Astrocyte (in vitro differentiated cells and primary cell): ENCODE results near the gene SMIM35.

Experiments
- EZH2 ChIP-seq: IDR thresholded peaks from 2 replicates; pipeline ENCODE4 v1.6.1; 2012; ENCODE audit warnings: mild to moderate bottlenecking, low read length, inconsistent platforms; ENCODE audit not compliant: insufficient read depth
- TF ChIP-seq, protein P1 (sequence below): IDR thresholded peaks from 2 replicates; pipeline ENCODE4 v1.5.1; 2011; ENCODE audit warnings: low read depth, mild to moderate bottlenecking, inconsistent platforms, low read length, moderate library complexity; ENCODE audit not compliant: insufficient read depth

DNA sequence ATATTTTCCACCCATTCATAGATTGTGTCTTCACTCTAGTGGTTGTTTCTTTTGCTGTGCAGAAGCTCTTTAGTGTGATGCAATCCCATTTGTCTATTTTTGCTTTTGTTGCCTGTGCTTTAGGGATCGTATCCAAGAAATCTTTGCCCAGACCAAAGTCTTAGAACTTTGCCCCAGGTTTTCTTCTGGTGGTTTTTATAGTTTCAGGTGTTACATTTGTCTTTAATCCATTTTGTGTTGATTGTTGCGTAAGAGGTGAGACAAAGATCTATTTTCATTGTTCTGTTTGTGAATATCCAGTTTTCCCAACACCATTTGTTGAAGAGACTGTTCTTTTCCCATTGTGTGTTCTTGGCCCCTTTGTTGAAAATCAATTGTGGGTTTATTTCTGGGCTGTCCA is 94.1 kb downstream of the SMIM35 start:
- TF ChIP-seq, protein P1, sequence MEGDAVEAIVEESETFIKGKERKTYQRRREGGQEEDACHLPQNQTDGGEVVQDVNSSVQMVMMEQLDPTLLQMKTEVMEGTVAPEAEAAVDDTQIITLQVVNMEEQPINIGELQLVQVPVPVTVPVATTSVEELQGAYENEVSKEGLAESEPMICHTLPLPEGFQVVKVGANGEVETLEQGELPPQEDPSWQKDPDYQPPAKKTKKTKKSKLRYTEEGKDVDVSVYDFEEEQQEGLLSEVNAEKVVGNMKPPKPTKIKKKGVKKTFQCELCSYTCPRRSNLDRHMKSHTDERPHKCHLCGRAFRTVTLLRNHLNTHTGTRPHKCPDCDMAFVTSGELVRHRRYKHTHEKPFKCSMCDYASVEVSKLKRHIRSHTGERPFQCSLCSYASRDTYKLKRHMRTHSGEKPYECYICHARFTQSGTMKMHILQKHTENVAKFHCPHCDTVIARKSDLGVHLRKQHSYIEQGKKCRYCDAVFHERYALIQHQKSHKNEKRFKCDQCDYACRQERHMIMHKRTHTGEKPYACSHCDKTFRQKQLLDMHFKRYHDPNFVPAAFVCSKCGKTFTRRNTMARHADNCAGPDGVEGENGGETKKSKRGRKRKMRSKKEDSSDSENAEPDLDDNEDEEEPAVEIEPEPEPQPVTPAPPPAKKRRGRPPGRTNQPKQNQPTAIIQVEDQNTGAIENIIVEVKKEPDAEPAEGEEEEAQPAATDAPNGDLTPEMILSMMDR = no peak
- TF ChIP-seq EZH2 = no peak
